HepG2 (cell line): Measurements from ENCODE around the gene ATP1A2. TPM values are rescaled to one million over a fixed set of nuclear protein-coding genes. Genes with fewer than 3 reads are reported as not detected.

ENCODE experiments used
- ARID5B ChIP-seq: IDR thresholded peaks from 2 replicates; pipeline ENCODE4 v1.4.0; 2020; ENCODE audit warnings: mild to moderate bottlenecking, missing genetic modification reagents
- DNMT1 ChIP-seq: sonication (generic); formaldehyde crosslinking; IDR thresholded peaks from 2 replicates; pipeline ENCODE4 v1.5.1; 2020; ENCODE audit warnings: mild to moderate bottlenecking, missing genetic modification reagents
- FLYWCH1 ChIP-seq: sonication (generic); formaldehyde crosslinking; IDR thresholded peaks from 2 replicates; pipeline ENCODE4 v1.8.1; 2023; ENCODE audit warnings: mild to moderate bottlenecking, missing genetic modification reagents
- HMGXB4 ChIP-seq, 2 experiments: sonication (generic) in 1 of 2; formaldehyde crosslinking in 1 of 2; IDR thresholded peaks; 2 replicates each; pipeline versions ENCODE4 v1.4.0 to v1.6.1; 2018 to 2020; ENCODE audit warnings: missing genetic modification reagents in 2 of 2, borderline replicate concordance in 1 of 2, low read depth in 1 of 2, mild to moderate bottlenecking in 1 of 2, missing biosample characterization in 1 of 2
- IRF2 ChIP-seq: IDR thresholded peaks from 2 replicates; pipeline ENCODE4 v1.6.1; 2018; ENCODE audit warnings: missing genetic modification reagents, missing compliant biosample characterization
- KDM4B ChIP-seq: sonication (generic); formaldehyde crosslinking; IDR thresholded peaks from 2 replicates; pipeline ENCODE4 v1.4.0; 2020; ENCODE audit warnings: missing genetic modification reagents
- LCORL ChIP-seq, 2 experiments: fragments of 450-650 bp in 1 of 2; sonication (generic) in 1 of 2; formaldehyde crosslinking in 1 of 2; IDR thresholded peaks; 2 replicates each; pipeline versions ENCODE4 v1.5.0 to v1.6.1; 2017 to 2020; ENCODE audit warnings: antibody characterized with exemption in 1 of 2, missing genetic modification reagents in 1 of 2
- PAXIP1 ChIP-seq: sonication (generic); formaldehyde crosslinking; conservative IDR thresholded peaks from 2 replicates; pipeline ENCODE4 v1.4.0; 2020; ENCODE audit warnings: mild to moderate bottlenecking, missing genetic modification reagents, moderate library complexity
- RARA ChIP-seq: IDR thresholded peaks from 2 replicates; pipeline ENCODE4 v1.6.1; 2016; ENCODE audit warnings: missing genetic modification reagents, missing compliant biosample characterization
- SIX1 ChIP-seq: sonication (generic); formaldehyde crosslinking; IDR thresholded peaks from 2 replicates; pipeline ENCODE4 v1.4.0; 2020; ENCODE audit warnings: missing genetic modification reagents, borderline replicate concordance
- TRIM24 ChIP-seq: sonication (generic); formaldehyde crosslinking; IDR thresholded peaks from 2 replicates; pipeline ENCODE4 v1.8.0; 2022; ENCODE audit warnings: mild to moderate bottlenecking, missing genetic modification reagents
- ZBTB37 ChIP-seq: sonication (generic); formaldehyde crosslinking; IDR thresholded peaks from 2 replicates; pipeline ENCODE4 v1.4.0; 2020; ENCODE audit warnings: mild to moderate bottlenecking, missing genetic modification reagents
- ZNF329 ChIP-seq: sonication (generic); formaldehyde crosslinking; IDR thresholded peaks from 2 replicates; pipeline ENCODE4 v1.9.0; 2021; ENCODE audit warnings: low read depth, mild to moderate bottlenecking, missing genetic modification reagents
- ZNF644 ChIP-seq: IDR thresholded peaks from 2 replicates; pipeline ENCODE4 v1.6.1; 2016; ENCODE audit warnings: low read depth
- polyA plus RNA-seq, 8 experiments: library from polyadenylated mRNA; depleted of rRNA in 3 of 8; stranded (reverse) in 7 of 8; unstranded in 1 of 8; fragments of >200 nt; fragmentation: Illumina TruSeq in 4 of 8; extraction: Trizol in 4 of 8; gene quantifications; 2 replicates each; pipeline versions ENCODE4 v1.2.1 to v1.2.3, GENCODE V29; 2011 to 2016; ENCODE audit warnings: low read depth in 4 of 8, missing spikeins in 1 of 8, mixed read lengths in 1 of 8; ENCODE audit not compliant: insufficient read depth in 1 of 8
- total RNA-seq, 5 experiments: library from RNA; depleted of rRNA; stranded (reverse); fragments of >200 nt; fragmentation: Illumina TruSeq; extraction: Trizol; gene quantifications; 2 replicates each; pipeline ENCODE4 v1.2.3, GENCODE V29; 2016; ENCODE audit warnings: low read depth in 1 of 5

ATP1A2 gene
- total and polyA plus RNA-seq, 2 of the 13 experiments (the other 11 are each of a cell fraction or from before 2014, with no cell fraction given): 0.16 TPM; not detected in 1

GRCh38 chr1:160124705-160125478 lies 9.3 kb downstream of the ATP1A2 start (continued):
- TF ChIP-seq KDM4B (CRISPR knock-in tag) (no peak), TRIM24 (0 out of 2 replicates have a peak, but pooled peaks have one; percentile 22), ZBTB37 (CRISPR knock-in tag) (no peak), ZNF644 (CRISPR knock-in tag) (peak; percentile 25; the same call in 1 of the 2 replicates), FLYWCH1 (CRISPR knock-in tag) (no peak), DNMT1 (no peak), ARID5B (CRISPR knock-in tag) (peak; percentile 31; the same call in 1 of the 2 replicates), IRF2 (CRISPR knock-in tag) (0 out of 2 replicates have a peak, but pooled peaks have one; percentile 33), PAXIP1 (peak; percentile 26; the same call in 1 of the 2 replicates), LCORL (IDR thresholded peaks at IDR 0.05) (no peak), LCORL (CRISPR knock-in tag; IDR thresholded peaks at IDR 0.05) (0 out of 2 replicates have a peak, but pooled peaks have one; percentile 39), SIX1 (no peak), HMGXB4 (CRISPR knock-in tag; IDR thresholded peaks at IDR 0.05; ENCODE audit: borderline replicate concordance in 1 of 2, low read depth in 1 of 2) (0 out of 4 replicates have a peak, but pooled peaks of 1 of the 2 experiments have one; percentile 13), ZNF329 (CRISPR knock-in tag) (no peak), RARA (CRISPR knock-in tag) (peak; percentile 79)
